Muscle layer of colon (tissue), 2 donors: Measurements from ENCODE around the gene APOBR.
"Not testable (repeated sequence)": the region's sequence is repeated elsewhere in the genome, so short reads cannot be mapped to it uniquely, and the experiment has no call there.

ENCODE experiments used
- H3K27ac ChIP-seq: one replicate; pipeline ENCODE4 v1.7.0; 2013; ENCODE audit warnings: low read depth, mild to moderate bottlenecking, low read length, moderate library complexity
- H3K27me3 ChIP-seq, 2 donors: one replicate each; pipeline ENCODE4 v1.7.0; 2013; ENCODE audit warnings: low read length in 2 of 2, mild to moderate bottlenecking in 2 of 2; ENCODE audit not compliant: insufficient read depth in 2 of 2, control insufficient read depth in 1 of 2
- H3K36me3 ChIP-seq: one replicate; pipeline ENCODE4 v1.7.0; 2013; ENCODE audit warnings: mild to moderate bottlenecking, low read length; ENCODE audit not compliant: insufficient read depth
- H3K4me1 ChIP-seq: one replicate; pipeline ENCODE4 v1.7.0; 2013; ENCODE audit warnings: mild to moderate bottlenecking, low read length; ENCODE audit not compliant: insufficient read depth
- H3K4me3 ChIP-seq, 2 donors: one replicate each; pipeline ENCODE4 v1.7.0; 2013; ENCODE audit warnings: low read length in 2 of 2, low read depth in 1 of 2, mild to moderate bottlenecking in 1 of 2, moderate library complexity in 1 of 2
- H3K9ac ChIP-seq: one replicate; pipeline ENCODE4 v1.7.0; 2013; ENCODE audit warnings: low read length
- H3K9me3 ChIP-seq: one replicate; pipeline ENCODE4 v1.7.0; 2013; ENCODE audit warnings: mild to moderate bottlenecking, low read length
- donor health status: abdominal sarcoma.
- donor health status: Adenocarcinoma of cecum.

The APOBR gene

DNA sequence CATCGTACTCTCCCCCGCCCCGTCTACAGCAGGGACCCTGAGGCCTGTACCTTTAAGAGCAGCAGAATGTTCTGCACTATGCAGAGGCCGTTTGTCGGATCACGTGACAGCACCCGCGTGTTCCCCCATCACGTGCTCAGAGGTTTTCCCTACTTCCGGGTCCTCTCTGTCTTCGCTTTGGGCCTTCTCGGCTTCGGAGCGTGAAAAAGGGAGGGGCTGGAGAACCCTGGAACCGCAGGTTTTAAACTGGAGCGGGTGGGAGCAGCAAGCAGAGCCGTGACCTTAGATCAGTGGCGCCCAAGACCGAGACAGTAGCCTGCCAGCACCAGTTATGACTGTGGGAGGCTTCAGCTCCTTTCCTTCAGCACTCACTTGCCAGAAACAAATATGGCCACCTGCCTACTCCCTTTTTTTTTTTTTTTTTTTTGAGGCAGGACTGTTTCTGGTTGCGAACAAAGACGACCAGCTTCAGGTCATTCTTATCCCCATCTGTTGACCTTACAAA, 2.4 kb upstream of the APOBR start, which contains the start of gene CLN3:
Gene CLN3 (minus strand): TSS at position 105 of the 505 bp plus-strand sequence. CDS start 315 bp downstream, outside the sequence.
- Histone ChIP-seq H3K27ac (peak within 1 kb of the TSS; percentile 88), H3K9ac (peak within 1 kb of the TSS; percentile 86), H3K4me1 (no peaks in the 10 kb centered on the region), H3K4me3 (peak within 1 kb of the TSS; percentile 90 to 100), H3K36me3 (peaks cover 15% of the 10 kb centered on the region), H3K9me3 (no peaks in the 10 kb centered on the region), H3K27me3 (no peaks in the 10 kb centered on the region)

DNA sequence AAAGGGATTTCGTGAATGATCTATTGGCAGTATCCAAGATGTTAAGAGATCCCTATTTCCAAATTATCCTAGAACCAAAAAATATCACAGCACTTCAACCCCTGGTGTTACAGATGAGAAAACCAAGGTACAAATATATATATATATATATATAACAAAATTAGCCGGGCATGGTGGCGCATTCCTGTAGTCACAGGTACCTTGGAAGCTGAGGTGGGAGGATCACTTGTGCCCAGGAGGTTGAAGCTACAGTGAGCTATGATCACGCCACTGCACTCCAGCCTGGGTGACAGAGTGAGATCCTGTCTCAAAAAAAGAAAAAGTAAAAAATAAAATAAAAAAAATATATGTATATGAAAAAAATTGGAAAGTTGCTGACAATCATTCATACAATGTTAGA, 1.9 kb upstream of the APOBR start:
- Histone ChIP-seq H3K9ac (no peak overlapping the region), H3K36me3 (peaks cover 10% of the 10 kb centered on the region), H3K4me1 (no peaks in the 10 kb centered on the region), H3K27ac (peak overlapping the region; percentile 88), H3K4me3 (peak overlapping the region in 1 of 2 donors; percentile 100), H3K27me3 (no peaks in the 10 kb centered on the region), H3K9me3 (no peaks in the 10 kb centered on the region)

DNA sequence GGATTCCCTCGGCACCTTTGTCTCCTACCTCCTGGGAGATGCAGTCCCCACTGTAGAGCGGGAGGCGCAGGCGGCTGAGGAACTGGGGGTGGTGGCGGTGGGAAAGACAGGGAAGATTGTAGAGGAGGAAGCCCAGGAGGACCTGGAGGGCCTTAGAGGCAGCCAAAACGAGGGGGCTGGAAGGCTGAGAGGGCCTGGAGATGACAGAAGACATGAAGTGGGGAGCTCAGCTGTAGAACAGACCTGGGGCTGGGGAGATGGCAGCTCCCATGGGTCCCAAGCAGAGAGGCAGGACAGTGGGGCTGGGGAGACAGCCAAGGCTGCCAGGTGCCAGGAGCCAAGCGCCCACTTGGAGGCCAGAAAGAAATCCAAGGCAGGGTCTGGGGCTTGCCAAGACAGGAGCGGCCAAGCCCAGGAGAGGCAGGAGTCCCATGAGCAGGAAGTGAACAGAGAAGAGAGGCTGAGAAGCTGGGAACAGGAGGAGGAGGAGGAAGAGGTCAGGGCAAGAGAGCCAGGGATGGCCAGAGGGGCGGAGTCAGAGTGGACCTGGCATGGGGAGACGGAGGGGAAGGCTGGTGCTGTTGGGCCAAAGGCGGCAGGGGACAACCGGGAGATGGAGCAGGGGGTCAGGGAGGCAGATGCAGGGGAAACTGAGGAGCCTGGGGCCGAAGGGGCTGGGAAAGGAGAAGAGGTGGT, 803 bp downstream of the APOBR start:
- no peaks in the 10 kb centered on the region for H3K9me3 ChIP-seq
- H3K27ac ChIP-seq, result no peak overlapping the region
- H3K4me1 ChIP-seq, result no peaks in the 10 kb centered on the region
- H3K9ac ChIP-seq, result no peak overlapping the region
- no peaks in the 10 kb centered on the region for H3K27me3 ChIP-seq
- no peaks in the 10 kb centered on the region for H3K36me3 ChIP-seq
- no peak overlapping the region for H3K4me3 ChIP-seq

DNA sequence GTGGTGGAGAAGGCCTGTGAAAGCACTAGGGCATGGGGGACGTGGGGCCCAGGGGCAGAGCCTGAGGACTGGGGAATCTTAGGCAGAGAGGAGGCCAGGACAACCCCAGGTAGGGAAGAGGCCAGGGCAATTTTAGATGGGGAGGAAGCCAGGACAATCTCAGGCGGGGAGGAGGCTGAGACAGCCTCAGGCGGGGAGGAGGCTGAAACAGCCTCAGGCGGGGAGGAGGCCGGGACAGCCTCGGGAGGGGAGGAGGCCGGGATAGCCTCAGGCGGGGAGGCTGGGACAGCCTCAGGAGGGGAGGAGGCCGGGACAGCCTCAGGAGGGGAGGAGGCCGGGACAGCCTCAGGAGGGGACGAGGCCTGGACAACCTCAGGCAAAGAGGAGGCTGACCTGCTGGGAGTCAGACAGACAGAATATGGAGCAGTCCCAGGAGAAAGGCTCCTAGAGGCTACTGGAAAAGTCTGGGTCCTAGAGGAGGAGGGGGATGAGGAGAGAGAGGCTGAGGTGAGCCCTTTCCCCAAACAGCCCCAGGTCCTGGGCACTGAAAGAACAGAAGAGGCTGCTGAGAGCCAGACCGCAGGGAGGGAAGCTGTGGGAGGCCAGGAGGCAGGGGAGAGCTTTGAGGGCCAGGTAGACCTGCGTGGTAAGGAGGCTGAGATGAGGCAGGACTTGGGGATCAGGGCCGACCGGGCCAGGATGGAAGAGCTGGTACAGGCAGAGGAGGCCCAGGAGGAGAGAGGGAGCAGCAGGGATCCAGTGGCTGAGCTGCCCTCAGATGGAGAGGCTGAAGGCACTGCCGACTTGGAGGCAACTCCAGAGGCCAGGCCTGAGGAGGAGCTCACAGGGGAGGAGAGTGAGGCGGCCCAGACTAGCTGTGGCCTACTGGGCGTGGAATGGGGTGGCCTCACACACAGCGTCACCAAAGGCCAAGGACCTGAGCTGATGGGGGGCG, 1.6 kb downstream of the APOBR start:
- no peaks in the 10 kb centered on the region for H3K4me1 ChIP-seq
- no peak overlapping the region for H3K9ac ChIP-seq
- no peaks in the 10 kb centered on the region for H3K9me3 ChIP-seq
- H3K36me3 ChIP-seq, result no peaks in the 10 kb centered on the region
- H3K27me3 ChIP-seq, result no peaks in the 10 kb centered on the region
- no peak overlapping the region for H3K4me3 ChIP-seq
- H3K27ac ChIP-seq, result no peak overlapping the region

DNA sequence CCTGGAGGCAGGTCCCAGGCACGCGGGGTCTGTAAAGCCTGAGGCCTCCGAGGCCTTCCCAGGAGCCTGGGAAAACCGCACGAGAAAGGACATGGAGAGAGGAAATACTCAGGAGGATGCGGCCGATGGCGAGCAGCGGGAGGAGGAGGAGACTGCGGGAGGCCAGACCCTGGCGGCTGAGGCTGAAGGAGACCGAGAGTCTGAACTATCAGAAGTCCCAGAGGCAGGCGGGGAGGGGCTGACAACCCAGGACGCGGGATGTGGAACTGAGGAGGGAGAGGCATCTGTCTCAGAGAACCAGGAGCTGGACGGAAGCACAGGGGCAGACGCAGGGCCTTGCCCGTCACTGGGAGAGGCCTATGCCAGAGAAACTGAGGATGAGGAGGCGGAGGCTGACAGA, 2.4 kb downstream of the APOBR start:
- Histone ChIP-seq H3K9me3 (no peaks in the 10 kb centered on the region), H3K36me3 (no peaks in the 10 kb centered on the region), H3K4me1 (no peaks in the 10 kb centered on the region), H3K4me3 (no peak overlapping the region), H3K27me3 (no peaks in the 10 kb centered on the region), H3K9ac (no peak overlapping the region), H3K27ac (no peak overlapping the region)

DNA sequence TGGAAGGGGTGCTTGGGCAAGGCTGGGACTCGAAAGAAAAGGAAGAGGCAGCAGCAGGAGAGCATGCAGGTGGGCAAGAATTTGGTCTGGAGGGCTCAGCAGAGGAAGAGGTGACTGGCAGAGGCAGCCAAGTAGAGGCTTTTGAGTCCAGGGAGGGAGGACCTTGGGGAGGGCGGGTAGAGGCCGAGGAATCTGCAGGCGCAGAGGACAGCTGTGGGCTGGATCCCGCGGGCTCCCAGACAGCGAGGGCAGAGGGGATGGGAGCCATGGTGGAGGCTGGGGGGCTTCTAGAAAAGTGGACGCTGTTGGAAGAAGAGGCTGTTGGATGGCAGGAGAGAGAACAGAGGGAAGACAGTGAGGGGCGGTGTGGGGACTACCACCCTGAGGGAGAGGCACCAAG, 2.9 kb downstream of the APOBR start:
- Histone ChIP-seq H3K9ac (no peak overlapping the region), H3K4me3 (no peak overlapping the region), H3K27me3 (no peaks in the 10 kb centered on the region), H3K36me3 (no peaks in the 10 kb centered on the region), H3K4me1 (no peaks in the 10 kb centered on the region), H3K27ac (no peak overlapping the region), H3K9me3 (no peaks in the 10 kb centered on the region)

DNA sequence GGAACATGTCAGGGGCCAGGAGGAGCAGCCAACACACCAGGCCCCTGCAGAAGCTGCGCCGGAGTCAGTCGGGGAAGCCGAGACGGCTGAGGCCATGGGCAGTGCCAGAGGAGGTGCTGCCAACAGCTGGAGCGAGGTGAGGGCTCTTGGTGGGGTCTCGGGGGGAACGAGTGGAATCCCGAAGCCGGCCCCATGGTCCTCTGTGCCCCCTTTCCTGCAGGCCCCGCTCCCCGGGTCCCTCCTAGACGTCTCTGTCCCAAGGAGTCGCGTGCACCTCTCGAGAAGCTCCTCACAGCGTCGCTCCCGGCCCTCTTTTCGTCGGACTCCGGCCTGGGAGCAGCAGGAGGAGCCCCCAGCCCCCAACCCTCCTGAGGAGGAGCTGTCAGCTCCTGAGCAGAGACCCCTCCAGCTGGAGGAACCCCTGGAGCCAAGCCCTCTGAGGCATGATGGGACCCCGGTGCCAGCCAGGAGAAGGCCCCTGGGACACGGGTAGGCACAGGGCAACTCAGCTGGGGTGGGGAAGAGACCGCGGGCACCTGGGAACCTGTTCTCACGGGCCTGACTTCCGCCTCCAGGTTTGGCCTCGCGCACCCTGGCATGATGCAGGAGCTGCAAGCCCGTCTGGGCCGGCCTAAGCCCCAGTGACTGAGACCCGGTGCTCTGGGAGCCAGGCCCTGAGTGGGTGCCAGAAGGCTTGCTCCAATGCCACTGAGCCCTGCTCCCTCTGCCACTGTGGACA, 3.6 kb downstream of the APOBR start:
- Histone ChIP-seq H3K9ac (no peak overlapping the region), H3K4me3 (no peak overlapping the region), H3K27ac (no peak overlapping the region), H3K4me1 (no peaks in the 10 kb centered on the region), H3K27me3 (no peaks in the 10 kb centered on the region), H3K36me3 (no peaks in the 10 kb centered on the region), H3K9me3 (no peaks in the 10 kb centered on the region)

DNA sequence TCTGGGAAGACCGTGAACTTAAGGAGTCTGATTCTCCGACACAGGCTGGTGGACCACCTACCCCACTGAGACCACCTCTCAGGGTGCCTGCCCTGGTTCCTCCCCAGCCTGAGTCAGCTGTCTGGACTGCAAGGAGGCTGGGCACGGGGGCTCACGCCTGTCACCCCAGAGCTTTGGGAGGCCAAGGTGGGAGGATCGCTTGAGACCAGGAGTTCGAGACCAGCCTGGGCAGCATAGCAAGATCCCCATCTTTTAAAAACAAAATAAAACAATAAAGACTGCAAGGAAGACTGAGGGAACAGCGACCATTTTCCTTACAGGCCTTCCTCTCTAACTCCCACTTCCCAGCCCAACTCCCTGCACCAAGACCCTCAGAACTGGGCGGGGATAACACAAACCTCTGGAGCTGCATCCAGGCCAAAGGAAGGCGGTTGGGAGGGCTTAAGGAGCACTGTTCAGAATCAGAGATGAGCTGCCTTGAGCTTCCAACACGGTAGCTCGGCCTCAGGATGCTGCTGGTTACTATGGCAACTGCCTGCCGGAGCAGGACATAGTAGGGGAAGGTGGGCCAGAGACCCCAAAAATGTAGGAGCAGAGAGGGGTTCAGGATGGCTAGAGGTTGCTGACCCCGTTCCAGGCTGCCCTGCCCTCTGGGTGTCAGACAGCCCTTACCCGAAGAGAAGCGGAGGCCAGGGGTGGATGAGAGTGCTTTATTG, 4.4 kb downstream of the APOBR start:
- no peak overlapping the region for H3K9ac ChIP-seq
- H3K4me3 ChIP-seq, result no peak overlapping the region
- no peaks in the 10 kb centered on the region for H3K36me3 ChIP-seq
- H3K27ac ChIP-seq, result no peak overlapping the region
- H3K4me1 ChIP-seq, result no peaks in the 10 kb centered on the region
- no peaks in the 10 kb centered on the region for H3K9me3 ChIP-seq
- no peaks in the 10 kb centered on the region for H3K27me3 ChIP-seq

DNA sequence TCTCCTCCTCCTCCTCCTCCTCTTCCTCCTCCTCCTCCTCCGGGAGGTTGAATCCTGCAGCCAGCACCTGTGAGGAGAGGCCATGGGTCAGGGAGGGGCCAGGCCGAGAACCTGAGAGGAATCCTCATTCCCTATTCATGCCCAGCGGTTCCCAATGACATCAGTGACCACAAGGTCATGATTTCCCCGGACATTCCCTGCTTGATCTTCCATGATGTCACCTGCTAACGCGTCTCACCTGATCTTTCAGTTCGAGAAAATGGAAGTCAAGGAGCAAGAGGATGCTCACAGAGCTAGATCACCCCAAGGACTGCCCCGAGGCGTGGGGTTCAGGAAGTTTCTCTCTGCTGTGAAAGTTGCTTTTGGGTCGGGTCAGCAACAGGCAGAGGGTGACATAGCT, 5.4 kb downstream of the APOBR start:
- Histone ChIP-seq H3K9ac (no peak overlapping the region), H3K4me3 (no peak overlapping the region), H3K9me3 (no peaks in the 10 kb centered on the region), H3K4me1 (no peaks in the 10 kb centered on the region), H3K27ac (no peak overlapping the region), H3K27me3 (no peaks in the 10 kb centered on the region), H3K36me3 (no peaks in the 10 kb centered on the region)

DNA sequence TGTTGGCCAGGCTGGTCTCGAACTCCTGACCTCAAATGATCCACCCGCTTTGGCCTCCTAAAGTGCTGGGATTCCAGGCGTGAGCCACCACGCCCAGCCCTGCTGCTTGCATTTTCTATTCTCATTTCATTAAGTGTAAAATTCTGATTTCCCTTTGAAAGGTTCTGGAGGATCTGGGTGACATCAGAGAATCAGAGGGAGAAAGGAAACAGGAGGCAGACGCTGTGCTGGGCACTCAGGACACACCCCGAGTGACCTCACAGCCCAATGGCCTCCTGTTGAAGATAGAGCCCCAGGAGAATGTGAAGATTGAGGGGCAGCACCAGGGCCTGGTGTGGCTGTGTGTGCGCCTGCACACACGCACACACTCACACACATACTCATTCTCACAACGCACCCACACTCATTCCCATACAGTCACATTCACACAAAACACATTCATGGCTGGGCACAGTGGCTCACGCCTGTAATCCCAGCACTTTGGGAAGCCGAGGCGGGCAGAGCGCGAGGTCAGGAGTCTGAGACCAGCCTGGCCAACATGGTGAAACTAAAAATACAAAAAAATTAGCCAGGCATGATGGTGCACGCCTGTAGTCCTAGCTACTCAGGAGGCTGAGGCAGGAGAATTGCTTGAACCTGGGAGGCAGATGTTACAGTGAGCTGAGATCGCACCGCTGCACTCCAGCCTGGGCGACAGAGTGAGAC, 6.2 kb downstream of the APOBR start:
- not testable (repeated sequence) for H3K27ac ChIP-seq, H3K9ac ChIP-seq, H3K4me1 ChIP-seq, H3K4me3 ChIP-seq, H3K9me3 ChIP-seq, H3K27me3 ChIP-seq, H3K36me3 ChIP-seq
